Measurements from ENCODE around the gene PSAT1.

DNA sequence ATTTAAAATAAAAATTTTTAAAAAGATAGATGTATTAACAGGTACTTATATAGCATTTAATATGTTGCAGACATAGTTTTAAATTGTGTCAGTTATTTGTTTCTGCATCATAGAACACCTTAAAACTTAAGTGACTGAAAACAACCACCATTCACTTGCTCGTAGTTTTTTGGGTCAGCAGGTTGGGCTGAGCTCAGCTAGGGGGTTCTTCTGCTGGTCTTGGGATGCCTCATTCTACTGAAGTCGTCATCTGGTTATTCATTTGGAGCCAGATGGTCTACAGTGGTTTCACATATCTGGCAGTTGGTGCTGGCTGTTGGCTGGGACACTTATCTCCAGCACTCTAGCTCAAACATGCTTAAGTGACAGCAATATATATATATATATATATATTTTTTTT lies 29.6 kb downstream of the PSAT1 start:
- TF ChIP-seq POLR2A (IDR thresholded peaks at IDR 0.05) (no peak), POLR2AphosphoS5 (IDR thresholded peaks at IDR 0.05; ENCODE audit: insufficient read depth in 1 of 2, low read depth in 1 of 2) (no peak)
- TF ChIP-seq, protein P1, sequence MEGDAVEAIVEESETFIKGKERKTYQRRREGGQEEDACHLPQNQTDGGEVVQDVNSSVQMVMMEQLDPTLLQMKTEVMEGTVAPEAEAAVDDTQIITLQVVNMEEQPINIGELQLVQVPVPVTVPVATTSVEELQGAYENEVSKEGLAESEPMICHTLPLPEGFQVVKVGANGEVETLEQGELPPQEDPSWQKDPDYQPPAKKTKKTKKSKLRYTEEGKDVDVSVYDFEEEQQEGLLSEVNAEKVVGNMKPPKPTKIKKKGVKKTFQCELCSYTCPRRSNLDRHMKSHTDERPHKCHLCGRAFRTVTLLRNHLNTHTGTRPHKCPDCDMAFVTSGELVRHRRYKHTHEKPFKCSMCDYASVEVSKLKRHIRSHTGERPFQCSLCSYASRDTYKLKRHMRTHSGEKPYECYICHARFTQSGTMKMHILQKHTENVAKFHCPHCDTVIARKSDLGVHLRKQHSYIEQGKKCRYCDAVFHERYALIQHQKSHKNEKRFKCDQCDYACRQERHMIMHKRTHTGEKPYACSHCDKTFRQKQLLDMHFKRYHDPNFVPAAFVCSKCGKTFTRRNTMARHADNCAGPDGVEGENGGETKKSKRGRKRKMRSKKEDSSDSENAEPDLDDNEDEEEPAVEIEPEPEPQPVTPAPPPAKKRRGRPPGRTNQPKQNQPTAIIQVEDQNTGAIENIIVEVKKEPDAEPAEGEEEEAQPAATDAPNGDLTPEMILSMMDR (IDR thresholded peaks at IDR 0.05), result no peak

Data from vagina (tissue), 2 donors.